Measurements from ENCODE around the gene CABYR. TPM values are rescaled to one million over a fixed set of nuclear protein-coding genes. Genes with fewer than 3 reads are reported as not detected.

The CABYR gene
- total RNA-seq, 1 experiment from 2014 or later, result 19.3 TPM

DNA sequence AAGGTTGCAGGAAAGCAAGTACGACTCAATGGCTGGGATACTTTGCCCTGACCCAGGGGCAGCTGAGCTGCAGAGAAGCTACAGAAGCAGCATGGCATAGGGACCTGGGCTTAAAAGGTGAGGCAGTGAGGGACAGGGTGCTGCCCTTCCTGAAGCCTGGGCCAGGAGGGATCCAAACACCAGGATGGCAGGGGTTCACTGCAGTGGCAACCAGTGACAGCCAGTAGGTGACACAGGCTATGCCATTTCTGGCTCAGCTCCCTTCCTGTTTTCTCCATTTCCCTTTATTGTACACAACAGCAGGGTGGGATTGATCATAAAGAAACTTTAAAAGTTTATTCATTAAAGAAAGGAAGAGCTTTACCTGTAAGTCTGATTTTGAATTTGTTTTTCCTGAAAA, 48.8 kb downstream of the CABYR start:
- CTCF ChIA-PET, result interaction anchor here (0.6 to 6.0 kb wide), 4 partner anchors 11 to 301 kb away, joined by 3 to 50 read pairs (median 4); partner anchors contain the start of gene OSBPL1A
- ATAC-seq (no peak), DNase-seq (ENCODE audit: low spot score) (no peak)
- Mint-ChIP-seq H3K4me3 (no peak overlapping the region), H3K4me1 (peaks cover 17% of the 10 kb centered on the region), H3K36me3 (peaks cover 2% of the 10 kb centered on the region; the same call in 1 of the 2 replicates), H3K27me3 (ENCODE audit: low read depth) (no peaks in the 10 kb centered on the region), H3K9me3 (no peaks in the 10 kb centered on the region), H3K27ac (no peak overlapping the region)
- TF ChIP-seq SP1 (CRISPR knock-in tag; conservative IDR thresholded peaks at IDR 0.05), result no peak
- TF ChIP-seq ZNF416 (CRISPR knock-in tag; IDR thresholded peaks at IDR 0.05), result no peak
- POLR2A ChIA-PET, result no interaction called here

GRCh38 chr18:24188120-24188519, 49.3 kb downstream of the CABYR start:
- H3K4me3 Mint-ChIP-seq, result no peak overlapping the region

DNA sequence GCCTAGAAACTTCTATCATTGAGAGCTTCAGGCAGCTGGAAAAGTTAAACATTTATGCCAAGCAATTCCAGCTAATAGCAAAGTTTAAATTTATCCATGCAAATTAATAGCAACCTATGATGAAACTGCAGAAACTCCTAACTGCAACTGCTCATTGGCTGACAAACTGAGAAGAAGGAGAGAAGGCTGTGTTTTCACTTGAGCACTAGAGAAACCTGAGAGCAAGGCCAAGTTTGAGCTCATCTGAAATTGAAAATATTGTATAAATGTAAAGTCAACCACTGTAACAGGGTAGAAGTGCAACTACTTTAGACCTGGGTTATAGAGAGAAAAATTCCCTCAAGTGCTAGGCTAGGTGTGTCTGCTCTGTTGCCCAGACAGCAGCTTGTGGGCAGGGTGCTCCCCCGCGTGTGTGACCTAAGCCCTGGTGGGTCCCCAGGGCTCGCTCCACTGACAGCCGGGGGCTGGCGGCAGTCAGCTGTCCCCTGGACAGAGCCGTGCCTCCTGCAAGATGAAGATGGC, 50.2 kb downstream of the CABYR start:
- ATAC-seq (no peak), DNase-seq (ENCODE audit: low spot score) (no peak)
- ChIA-PET POLR2A (no interaction called here), CTCF (interaction anchor here (1.8 to 6.0 kb wide), 2 partner anchors 12 to 271 kb away, joined by 3 to 50 read pairs; no protein-coding TSS in a partner anchor)
- no peaks in the 10 kb centered on the region for H3K9me3 Mint-ChIP-seq
- no peak overlapping the region for H3K27ac Mint-ChIP-seq
- TF ChIP-seq GABPB1 (CRISPR knock-in tag; IDR thresholded peaks at IDR 0.05) (no peak), JUN (CRISPR knock-in tag; IDR thresholded peaks at IDR 0.05) (no peak), HMGXB4 (CRISPR knock-in tag; IDR thresholded peaks at IDR 0.05) (no peak), TP53 (CRISPR knock-in tag; IDR thresholded peaks at IDR 0.05) (no peak), SP1 (CRISPR knock-in tag; conservative IDR thresholded peaks at IDR 0.05) (no peak)
- TF ChIP-seq, protein P1, sequence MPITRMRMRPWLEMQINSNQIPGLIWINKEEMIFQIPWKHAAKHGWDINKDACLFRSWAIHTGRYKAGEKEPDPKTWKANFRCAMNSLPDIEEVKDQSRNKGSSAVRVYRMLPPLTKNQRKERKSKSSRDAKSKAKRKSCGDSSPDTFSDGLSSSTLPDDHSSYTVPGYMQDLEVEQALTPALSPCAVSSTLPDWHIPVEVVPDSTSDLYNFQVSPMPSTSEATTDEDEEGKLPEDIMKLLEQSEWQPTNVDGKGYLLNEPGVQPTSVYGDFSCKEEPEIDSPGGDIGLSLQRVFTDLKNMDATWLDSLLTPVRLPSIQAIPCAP (CRISPR knock-in tag; IDR thresholded peaks at IDR 0.05), result no peak
- peaks cover 2% of the 10 kb centered on the region; the same call in 1 of the 2 replicates for H3K36me3 Mint-ChIP-seq
- peaks cover 19% of the 10 kb centered on the region for H3K4me1 Mint-ChIP-seq
- no peaks in the 10 kb centered on the region for H3K27me3 Mint-ChIP-seq (ENCODE audit: low read depth)
- H3K4me3 Mint-ChIP-seq, result no peak overlapping the region

More at GRCh38 chr18:24188120-24188519, 49.3 kb downstream of the CABYR start:
- H3K27ac Mint-ChIP-seq, result no peak overlapping the region
- H3K4me1 Mint-ChIP-seq, result peaks cover 19% of the 10 kb centered on the region
- ChIA-PET CTCF (interaction anchor here (0.8 to 6.0 kb wide), 2 partner anchors 11 to 301 kb away, joined by 3 to 50 read pairs; no protein-coding TSS in a partner anchor), POLR2A (no interaction called here)
- TF ChIP-seq ZNF232 (CRISPR knock-in tag; IDR thresholded peaks at IDR 0.05) (no peak), ZSCAN18 (CRISPR knock-in tag; IDR thresholded peaks at IDR 0.05) (no peak), TEAD4 (CRISPR knock-in tag; IDR thresholded peaks at IDR 0.05) (no peak), E2F5 (CRISPR knock-in tag; IDR thresholded peaks at IDR 0.05) (no peak), OVOL2 (CRISPR knock-in tag; IDR thresholded peaks at IDR 0.05; ENCODE audit: borderline replicate concordance) (no peak), ATF2 (CRISPR knock-in tag; IDR thresholded peaks at IDR 0.05; ENCODE audit: borderline replicate concordance, low read depth) (no peak), CREM (CRISPR knock-in tag; IDR thresholded peaks at IDR 0.05) (no peak), TP53 (CRISPR knock-in tag; IDR thresholded peaks at IDR 0.05) (no peak)
- TF ChIP-seq, protein P2, sequence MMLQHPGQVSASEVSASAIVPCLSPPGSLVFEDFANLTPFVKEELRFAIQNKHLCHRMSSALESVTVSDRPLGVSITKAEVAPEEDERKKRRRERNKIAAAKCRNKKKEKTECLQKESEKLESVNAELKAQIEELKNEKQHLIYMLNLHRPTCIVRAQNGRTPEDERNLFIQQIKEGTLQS (CRISPR knock-in tag; conservative IDR thresholded peaks at IDR 0.05), result no peak
- no peaks in the 10 kb centered on the region for H3K9me3 Mint-ChIP-seq
- DNase-seq (ENCODE audit: low spot score), result no peak
- peaks cover 2% of the 10 kb centered on the region; the same call in 1 of the 2 replicates for H3K36me3 Mint-ChIP-seq
- no peak for ATAC-seq
- no peaks in the 10 kb centered on the region for H3K27me3 Mint-ChIP-seq (ENCODE audit: low read depth)
